OCI-LY7 (cell line): ENCODE measurements around the gene UBE2J2. TPM values are rescaled to one million over a fixed set of nuclear protein-coding genes. Genes with fewer than 3 reads are reported as not detected.

Experiments used
- BruUV-seq: library from RNA; stranded (reverse); fragments of 400-500 nt; replicated peaks from 2 replicates; lab custom pipeline; 2021; lab: Mats Ljungman, UMichigan
- CTCF ChIA-PET: fragments of 300-600 bp; sonication (Branson Sonifier 250); formaldehyde crosslinking; loops from one replicate; lab custom pipeline; 2022; ENCODE audit warnings: antibody characterized with exemption; ENCODE audit not compliant: unreplicated experiment; lab: Charles Lee
- POLR2A ChIA-PET: fragments of 300-600 bp; sonication (Branson Sonifier 250); formaldehyde crosslinking; loops from one replicate; lab custom pipeline; 2022; ENCODE audit warnings: antibody characterized with exemption; lab: Charles Lee
- DNase-seq: peaks from one replicate; pipeline ENCODE4 v3.0.0-alpha.2; 2015; ENCODE audit warnings: low spot score
- H2AFZ ChIP-seq: fragments of 200-600 bp; sonication (generic), shearing (Covaris generic); 2 replicates; pipeline ENCODE4 v1.6.1; 2014; ENCODE audit warnings: mild to moderate bottlenecking, antibody characterized with exemption, low read length, moderate library complexity
- H3K27ac ChIP-seq: fragments of 200-600 bp; sonication (generic); 2 replicates; pipeline ENCODE4 v1.5.1; 2014; ENCODE audit warnings: mixed run types, low read depth, mild to moderate bottlenecking, moderate library complexity, low read length, inconsistent platforms; ENCODE audit not compliant: poor library complexity, severe bottlenecking
- H3K36me3 ChIP-seq: fragments of 200-600 bp; sonication (generic); 2 replicates; pipeline ENCODE4 v1.6.1; 2014; ENCODE audit warnings: mild to moderate bottlenecking, antibody characterized with exemption, low read length, moderate library complexity, mixed read lengths; ENCODE audit not compliant: insufficient read depth
- H3K4me1 ChIP-seq: fragments of 200-600 bp; sonication (generic); 2 replicates; pipeline ENCODE4 v1.5.1; 2014; ENCODE audit warnings: mild to moderate bottlenecking, low read length; ENCODE audit not compliant: insufficient read depth, poor library complexity, severe bottlenecking
- H3K4me2 ChIP-seq: fragments of 200-600 bp; sonication (generic); 2 replicates; pipeline ENCODE4 v1.6.1; 2014; ENCODE audit warnings: mild to moderate bottlenecking, low read length
- H3K4me3 ChIP-seq: fragments of 200-600 bp; sonication (generic); 2 replicates; pipeline ENCODE4 v1.5.1; 2014; ENCODE audit warnings: mild to moderate bottlenecking, low read depth, low read length; ENCODE audit not compliant: poor library complexity, severe bottlenecking
- H3K79me2 ChIP-seq: fragments of 200-600 bp; sonication (generic); 2 replicates; pipeline ENCODE4 v1.6.1; 2016; ENCODE audit warnings: low read depth, mild to moderate bottlenecking, low read length, moderate library complexity, mixed read lengths; ENCODE audit not compliant: insufficient read depth
- H3K9me2 ChIP-seq: fragments of 200-600 bp; sonication (generic); 2 replicates; pipeline ENCODE4 v1.6.1; 2016; ENCODE audit warnings: mild to moderate bottlenecking, low read length, mixed read lengths; ENCODE audit not compliant: insufficient read depth
- H3K9me3 ChIP-seq: fragments of 200-600 bp; sonication (generic); 2 replicates; pipeline ENCODE4 v1.6.1; 2014; ENCODE audit warnings: mild to moderate bottlenecking, mixed run types, low read length, mixed read lengths
- H4K20me1 ChIP-seq: fragments of 200-600 bp; sonication (generic); 2 replicates; pipeline ENCODE4 v1.6.1; 2014; ENCODE audit warnings: mild to moderate bottlenecking, antibody characterized with exemption, low read length, moderate library complexity, mixed read lengths; ENCODE audit not compliant: insufficient read depth
- CTCF ChIP-seq: fragments of 200-600 bp; sonication (generic); conservative IDR thresholded peaks from 2 replicates; pipeline ENCODE4 v1.5.1; 2014; ENCODE audit warnings: mild to moderate bottlenecking, antibody characterized with exemption, low read length, moderate library complexity, mixed read lengths
- EZH2phosphoT487 ChIP-seq: fragments of 200-600 bp; sonication (generic); IDR thresholded peaks from 2 replicates; pipeline ENCODE4 v1.6.1; 2018; ENCODE audit warnings: low read depth, borderline replicate concordance, mild to moderate bottlenecking, mixed run types, antibody characterized with exemption, low read length, moderate library complexity, mixed read lengths
- intact Hi-C: fragments of 100-400 bp; cut with micrococcal nuclease; formaldehyde crosslinking; loops from one replicate; pipeline ENCODE4 v1.10.0; 2022; ENCODE audit not compliant: unreplicated experiment
- total RNA-seq, 2 experiments: library from RNA; depleted of rRNA in 1 of 2; stranded (reverse); fragments of >200 nt in 1 of 2; shearing (Covaris generic) in 1 of 2; gene quantifications; 2 replicates each; pipeline ENCODE4 v1.2.3, GENCODE V29; 2014 to 2022

The UBE2J2 gene
- total RNA-seq, 2 experiments from 2014 or later, result 69.2 to 88.7 TPM

GRCh38 chr1:1240822-1241587 lies 32.6 kb downstream of the UBE2J2 start:
- no peak overlapping the region for H3K4me2 ChIP-seq
- no peaks in the 10 kb centered on the region for H3K36me3 ChIP-seq
- no peaks in the 10 kb centered on the region for H4K20me1 ChIP-seq
- TF ChIP-seq CTCF (no peak), EZH2phosphoT487 (no peak)
- intact Hi-C loops, result no loop called here
- no peak overlapping the region for H3K4me3 ChIP-seq
- no peak overlapping the region for H3K27ac ChIP-seq
- BruUV-seq, result no TSS peak
- H3K9me2 ChIP-seq, result no peaks in the 10 kb centered on the region
- no peaks in the 10 kb centered on the region for H3K79me2 ChIP-seq
- no peaks in the 10 kb centered on the region for H3K9me3 ChIP-seq
- no peaks in the 10 kb centered on the region for H3K4me1 ChIP-seq
- H2AFZ ChIP-seq, result no peak overlapping the region
- no peak for DNase-seq
- ChIA-PET POLR2A (no interaction called here), CTCF (no interaction called here)

GRCh38 chr1:1240348-1240732 lies 33.3 kb downstream of the UBE2J2 start:
- ChIA-PET CTCF (no interaction called here), POLR2A (no interaction called here)
- no peak for DNase-seq
- Histone ChIP-seq H2AFZ (no peak overlapping the region), H3K27ac (no peak overlapping the region), H3K4me3 (no peak overlapping the region), H3K4me2 (no peak overlapping the region), H4K20me1 (no peaks in the 10 kb centered on the region), H3K9me2 (no peaks in the 10 kb centered on the region), H3K36me3 (no peaks in the 10 kb centered on the region), H3K9me3 (no peaks in the 10 kb centered on the region), H3K79me2 (no peaks in the 10 kb centered on the region), H3K4me1 (no peaks in the 10 kb centered on the region)
- no TSS peak for BruUV-seq
- intact Hi-C loops, result no loop called here
- no peak for TF ChIP-seq EZH2phosphoT487

- intact Hi-C loops, result loop anchor here (10.0 kb wide), 1 partner anchor 205 kb away; no protein-coding TSS in a partner anchor
- no peak overlapping the region for H2AFZ ChIP-seq
- H3K79me2 ChIP-seq, result 0 out of 2 replicates have a peak, but pooled peaks cover 1% of the 10 kb centered on the region
- H3K9me3 ChIP-seq, result no peaks in the 10 kb centered on the region
- no peak overlapping the region for H3K4me3 ChIP-seq
- BruUV-seq, result no TSS peak
- CTCF ChIA-PET, result no interaction called here
- no peaks in the 10 kb centered on the region for H3K36me3 ChIP-seq
- no peaks in the 10 kb centered on the region for H3K9me2 ChIP-seq
- no peak for DNase-seq
- no peaks in the 10 kb centered on the region for H4K20me1 ChIP-seq
- H3K4me2 ChIP-seq, result no peak overlapping the region
- POLR2A ChIA-PET, result no interaction called here
- no peak overlapping the region for H3K27ac ChIP-seq
- H3K4me1 ChIP-seq, result no peaks in the 10 kb centered on the region
- TF ChIP-seq CTCF (no peak), EZH2phosphoT487 (no peak)
These were observed 33.9 kb downstream of the UBE2J2 start for GRCh38 chr1:1239614-1240347.
